ENCODE data around the gene CUL2.

GRCh38 chr10:35096312-35096711 lies 6.2 kb upstream of the CUL2 start:
- TF ChIP-seq EZH2phosphoT487 (conservative IDR thresholded peaks at IDR 0.05; ENCODE audit: low read length), result no peak
- no peak for TF ChIP-seq CTCF (IDR thresholded peaks at IDR 0.05; ENCODE audit: insufficient read depth, low read length, poor library complexity, severe bottlenecking)
